Stimulated activated CD4-positive, alpha-beta T cell treated with anti-CD3 and anti-CD28 coated beads, Interleukin-1b, Interleukin-23, amount 100 ng/mL, for 24 hours (primary cell): ENCODE measurements around the gene OPRM1.

ENCODE experiments used
- DNase-seq, 4 experiments: peaks; one replicate each; pipeline ENCODE4 v3.0.0-alpha.2; 2020; ENCODE audit warnings: low read depth in 4 of 4, low spot score in 1 of 4

OPRM1 gene

DNA sequence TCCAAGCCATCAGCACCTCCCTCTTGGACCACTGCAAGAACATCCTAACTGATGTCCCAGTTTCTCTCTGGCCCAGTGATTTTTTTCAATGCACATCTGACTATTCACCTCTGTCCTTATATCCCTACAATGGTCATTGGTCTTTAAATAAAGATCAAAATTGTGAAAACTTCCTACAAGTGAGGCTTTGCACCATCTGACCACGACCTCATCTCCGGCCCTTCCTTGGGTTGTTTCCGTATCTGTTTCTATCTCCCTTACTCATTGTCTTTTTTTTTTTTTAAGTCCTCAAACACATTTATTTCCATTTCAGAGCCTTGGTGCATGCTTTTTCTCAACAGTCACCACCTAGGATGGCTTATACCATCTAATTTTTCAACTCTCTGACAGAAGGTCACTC lies 229.4 kb downstream of the OPRM1 start:
- DNase-seq = no peak

DNA sequence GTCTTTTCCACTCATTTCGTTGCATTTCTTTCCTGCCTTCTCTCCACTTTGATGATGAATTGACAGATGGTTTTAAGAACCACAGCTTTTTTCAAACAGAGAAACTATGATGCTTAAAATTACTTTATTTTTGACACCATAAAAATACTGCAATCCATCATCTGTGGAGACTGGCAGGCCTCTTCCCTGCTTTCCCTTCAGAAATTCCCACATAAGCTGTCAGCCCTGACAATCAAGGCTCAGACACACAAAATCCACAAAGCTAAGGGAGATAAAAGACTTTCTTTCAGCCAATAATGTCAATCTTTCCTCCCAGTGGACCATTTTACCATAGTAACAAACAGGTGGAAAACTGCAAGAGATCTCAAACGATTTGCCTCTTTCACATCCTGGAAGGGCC lies 235.1 kb downstream of the OPRM1 start:
- DNase-seq = no peak

DNA sequence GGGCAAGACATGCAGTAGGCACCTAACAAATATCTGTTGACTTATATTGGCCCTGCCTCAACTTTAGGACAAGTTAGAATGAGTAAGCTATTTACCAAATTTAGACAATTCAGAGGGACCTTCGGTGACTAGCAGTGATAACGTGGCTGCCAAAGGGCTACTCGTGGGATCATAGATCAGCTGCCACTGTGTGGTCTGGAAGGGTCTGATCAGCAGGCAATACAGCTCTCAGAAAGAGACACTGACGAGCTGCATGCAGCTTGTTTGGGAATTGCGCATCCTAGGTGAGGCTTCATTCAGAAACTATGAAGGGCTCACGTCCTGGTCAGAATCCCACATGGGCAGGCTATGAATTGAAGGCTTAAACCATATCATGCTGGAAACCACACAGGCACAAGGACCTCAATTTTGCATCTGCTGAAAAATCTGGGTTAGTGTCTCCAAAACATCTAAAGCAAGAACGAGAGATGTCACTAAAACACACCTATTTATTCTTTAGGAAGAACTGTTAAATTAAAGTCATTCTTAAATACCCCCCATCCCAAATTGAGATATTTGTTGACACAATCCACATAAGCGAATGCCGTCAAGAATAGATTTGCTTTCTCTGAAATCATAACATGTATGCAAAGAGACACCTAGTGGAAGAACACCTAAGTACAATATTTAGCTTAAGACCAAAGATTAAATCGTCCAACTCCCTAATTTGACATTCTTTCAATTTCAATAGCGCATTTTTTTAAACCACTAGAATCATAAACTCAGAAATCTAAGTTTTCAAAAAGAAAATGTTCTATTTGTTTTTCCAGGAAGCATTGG lies 238.0 kb downstream of the OPRM1 start:
- DNase-seq = no peak

DNA sequence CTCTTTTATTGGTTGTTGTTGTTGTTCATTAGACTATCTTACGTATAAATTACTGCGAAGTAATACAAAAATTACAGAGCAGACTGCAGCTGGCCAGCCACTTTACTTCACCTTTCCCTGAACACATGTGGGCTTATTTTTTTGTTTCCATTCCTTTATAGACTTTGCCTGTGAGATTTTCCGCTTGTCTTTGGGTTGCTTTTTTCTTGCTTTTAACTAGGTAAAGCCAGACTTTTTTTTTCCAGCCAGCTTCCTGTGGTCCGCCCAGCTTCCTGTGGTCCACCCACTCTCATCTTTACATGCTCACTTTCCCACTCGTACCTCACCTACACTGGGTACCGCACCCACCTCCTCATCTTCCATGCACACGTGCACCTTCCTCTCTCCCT lies 238.6 kb downstream of the OPRM1 start:
- DNase-seq = no peak

DNA sequence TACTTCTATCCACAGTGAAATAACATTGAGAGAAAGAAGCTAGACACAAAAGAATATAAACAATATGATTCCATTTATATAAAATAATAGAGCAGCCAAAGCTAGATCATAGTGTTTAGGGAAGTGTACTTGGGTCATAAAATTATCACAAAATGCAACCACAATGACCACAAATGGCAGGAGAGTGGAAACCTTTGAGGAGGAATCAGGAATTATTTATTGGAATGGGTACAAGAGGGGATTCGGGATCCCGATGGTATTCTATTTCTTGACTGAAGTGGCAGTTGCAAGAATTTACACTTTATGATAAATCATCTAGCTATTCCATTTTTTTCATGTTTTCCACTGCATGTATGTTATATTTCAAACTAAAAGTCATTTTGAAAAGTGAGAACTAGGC lies 241.5 kb downstream of the OPRM1 start:
- DNase-seq = no peak

DNA sequence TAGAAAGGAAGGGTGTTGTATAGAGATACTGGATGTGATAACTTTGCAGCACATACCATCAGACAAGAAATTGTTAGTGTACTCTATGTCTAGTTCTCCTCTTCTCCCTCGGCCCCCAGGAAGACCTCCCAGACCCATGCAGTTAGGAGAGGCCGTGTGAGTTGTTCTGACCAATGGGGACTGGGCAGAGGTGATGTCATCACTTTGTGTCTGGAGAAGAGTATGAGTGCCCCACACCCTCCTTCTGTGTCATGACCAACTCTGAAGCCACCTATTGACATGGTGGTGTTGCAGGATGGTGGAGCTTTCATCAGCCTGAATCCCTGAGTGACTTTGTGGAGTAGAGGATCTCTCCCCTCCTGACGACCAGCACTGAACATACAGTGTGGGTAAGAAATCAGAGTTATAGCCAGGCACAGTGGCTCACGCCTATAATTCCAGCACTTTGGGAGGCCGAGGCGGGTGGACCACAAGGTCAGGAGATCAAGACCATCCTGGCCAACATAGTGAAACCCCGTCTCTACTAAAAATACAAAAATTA lies 245.3 kb downstream of the OPRM1 start:
- no peak for DNase-seq

DNA sequence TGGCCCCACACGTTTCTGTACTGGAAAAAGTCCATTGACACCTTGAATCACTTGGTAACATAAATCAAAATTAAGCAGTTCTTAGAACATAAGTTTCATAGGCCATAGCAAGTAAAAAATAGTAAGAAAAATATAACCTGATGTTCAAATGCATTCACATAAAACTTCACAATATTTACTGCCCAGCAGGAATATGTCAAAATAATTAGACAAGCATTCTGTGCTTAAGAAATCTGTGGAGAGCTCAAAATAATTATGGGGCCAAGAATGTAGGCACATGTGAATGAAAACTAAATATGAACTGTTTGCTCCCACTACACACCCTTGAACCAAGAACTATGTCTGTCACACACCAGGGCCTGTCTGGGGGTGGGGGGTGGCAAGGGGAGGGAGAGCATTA lies 246.8 kb downstream of the OPRM1 start:
- DNase-seq = no peak

DNA sequence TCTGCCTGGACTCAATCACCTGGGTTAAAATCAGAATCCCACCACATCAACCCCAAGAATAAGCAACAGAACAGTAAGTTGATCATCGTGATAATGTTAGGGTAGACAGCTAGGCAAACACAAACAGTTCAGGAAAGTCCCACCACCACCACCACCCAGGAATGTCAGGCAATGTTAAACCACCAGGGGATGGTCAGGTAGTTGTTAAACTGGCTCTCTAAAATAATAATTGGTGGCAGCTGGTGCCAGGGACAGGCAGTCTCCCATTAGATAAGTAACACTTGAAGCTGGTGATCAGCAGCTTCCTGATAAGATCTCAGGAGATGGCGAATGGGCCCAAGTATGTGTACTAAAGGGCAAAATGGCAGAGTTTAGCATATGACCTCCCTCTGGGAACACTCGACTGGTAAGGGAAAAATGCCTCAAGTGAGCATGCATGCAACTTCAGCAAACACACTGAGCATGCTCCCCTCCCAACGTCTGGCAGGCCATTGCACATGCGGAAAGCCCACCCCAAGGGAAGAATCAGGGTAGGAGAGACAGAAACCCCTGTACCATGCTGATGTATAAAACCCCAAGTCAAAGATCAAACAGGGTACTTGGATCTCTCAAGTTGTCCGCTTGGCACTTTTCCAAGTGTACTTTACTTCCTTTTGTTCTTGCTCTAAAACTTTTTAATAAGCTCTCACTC lies 250.9 kb downstream of the OPRM1 start:
- no peak for DNase-seq

DNA sequence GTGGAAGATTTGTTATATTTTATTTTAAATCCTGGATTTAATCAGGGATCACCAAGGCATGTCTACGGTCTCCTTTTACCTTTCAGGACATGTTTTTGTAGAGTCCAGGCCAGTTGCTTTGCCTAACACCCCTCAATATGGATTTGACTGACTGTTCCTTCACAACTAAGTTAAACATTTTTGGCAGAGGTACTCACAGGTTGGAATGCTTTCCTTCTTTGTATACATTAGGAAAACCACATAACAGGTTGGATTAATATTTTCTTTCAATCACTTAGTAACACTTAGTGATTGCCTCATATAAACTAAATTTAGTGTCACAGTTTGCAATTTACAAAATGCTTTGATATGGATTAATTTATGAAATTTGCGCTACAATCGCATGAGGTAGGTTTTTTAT lies 253.0 kb downstream of the OPRM1 start:
- no peak for DNase-seq

DNA sequence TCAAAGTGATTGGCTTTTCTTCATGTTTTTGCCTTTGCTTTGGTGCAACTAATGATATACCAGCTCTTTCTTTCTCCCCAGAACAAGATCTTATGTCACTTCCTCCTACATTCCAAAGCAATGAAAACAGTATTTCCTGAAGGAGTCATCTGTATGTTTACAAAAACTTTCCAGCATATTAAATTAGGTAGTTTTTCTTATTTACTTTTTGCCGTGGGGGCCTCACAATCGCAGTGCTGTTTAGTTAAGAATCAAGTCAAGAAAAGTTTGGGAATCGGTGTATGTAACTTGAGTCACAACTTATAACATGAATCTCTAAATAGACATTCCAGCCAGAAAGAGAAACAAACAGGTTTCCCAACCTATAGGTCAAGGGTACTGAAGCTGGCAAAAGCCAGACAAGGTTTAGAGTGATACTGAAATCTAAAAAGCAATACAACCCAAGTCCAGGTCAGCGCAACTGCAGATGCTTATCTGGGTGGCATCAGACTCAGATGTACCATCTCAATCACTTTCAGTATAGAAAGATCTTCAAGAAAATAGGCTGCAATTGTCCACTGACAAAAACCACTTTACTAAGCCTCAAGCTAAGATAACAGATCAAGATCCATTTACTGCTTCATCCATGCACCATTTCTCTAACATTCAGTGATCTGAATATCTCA lies 253.9 kb downstream of the OPRM1 start:
- DNase-seq = no peak

DNA sequence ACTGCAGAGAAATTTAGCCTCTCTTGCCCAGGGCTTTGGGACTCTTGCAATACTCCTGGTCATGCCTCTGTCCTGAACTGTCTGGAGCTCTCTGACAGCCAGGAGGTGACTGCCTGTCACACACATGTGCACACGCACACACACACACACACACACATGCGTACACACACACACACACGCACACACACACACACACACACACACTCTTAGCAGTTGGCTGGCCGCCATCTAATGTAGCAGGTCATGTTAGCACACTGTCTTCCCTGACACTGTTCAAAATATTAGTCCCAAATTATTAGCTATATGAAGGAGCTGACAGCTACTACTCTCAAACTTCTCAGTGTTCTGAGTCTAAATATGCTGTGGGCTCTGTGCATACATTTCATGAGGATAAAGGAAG lies 256.7 kb downstream of the OPRM1 start:
- no peak for DNase-seq
